Sciatic nerve (tissue), 2 donors: Measurements from ENCODE around the gene EEF2KMT. TPM values are rescaled to one million over a fixed set of nuclear protein-coding genes. Genes with fewer than 3 reads are reported as not detected.
A peak's percentile ranks its signal among the peaks of the same experiment; 100 is the strongest.
"Not testable (repeated sequence)": the region's sequence is repeated elsewhere in the genome, so short reads cannot be mapped to it uniquely, and the experiment has no call there.

Source experiments
- ATAC-seq: fragments of 200-7000 bp; cut with Tn5 transposase; one replicate; pipeline ENCODE4 v1.9.1; 2020; ENCODE audit warnings: mild to moderate bottlenecking, moderate library complexity
- DNase-seq: peaks from one replicate; pipeline ENCODE4 v3.0.0-alpha.2; 2020; ENCODE audit warnings: low spot score
- intact Hi-C: fragments of 100-400 bp; cut with DNase I; formaldehyde crosslinking; loops from one replicate; pipeline ENCODE4 v1.14.2; 2022
- total RNA-seq: library from RNA; stranded (reverse); fragmentation: NEBNext Ultra II Directional; extraction: Animal tissue kit (Norgen Biotek cat#: 25700); gene quantifications from one replicate; pipeline ENCODE4 v1.2.1, GENCODE V29; 2021
- donor health status: DM: no; HTN: no; CAD: no.
- donor health status: DM: no; HTN: no; CAD: no.

Gene EEF2KMT
- total RNA-seq, 1 donor from 2014 or later = 7.8 TPM

DNA sequence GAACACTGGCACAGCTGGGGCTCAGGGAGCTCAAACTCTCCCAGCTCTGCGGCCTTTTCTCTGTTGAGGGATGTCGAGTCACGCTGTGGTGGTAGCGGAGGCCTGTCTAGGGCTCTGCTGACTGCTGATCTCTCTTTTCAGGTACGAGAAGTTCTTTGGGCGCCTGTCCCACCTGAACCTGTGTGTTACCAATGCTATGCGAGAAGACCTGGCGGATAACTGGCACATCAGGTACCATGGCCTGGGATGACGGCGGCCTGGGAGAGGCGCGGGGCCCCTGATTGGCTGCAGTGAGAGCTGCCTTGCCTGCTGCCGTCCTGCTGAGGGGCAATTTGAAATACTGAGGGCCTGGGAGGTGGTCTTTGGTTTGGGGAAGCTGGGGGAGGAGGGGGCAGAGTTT is 20.3 kb downstream of the EEF2KMT start:
- no peak for DNase-seq
- no peak for ATAC-seq
- intact Hi-C loops = no loop called here

- DNase-seq (no peak), ATAC-seq (no peak)
- intact Hi-C loops = no loop called here
These were observed 22.0 kb downstream of the EEF2KMT start for GRCh38 chr16:5075637-5076036.

- DNase-seq, intact Hi-C loops, ATAC-seq: not testable (repeated sequence)
These were observed 23.8 kb downstream of the EEF2KMT start for GRCh38 chr16:5073771-5074170.

DNA sequence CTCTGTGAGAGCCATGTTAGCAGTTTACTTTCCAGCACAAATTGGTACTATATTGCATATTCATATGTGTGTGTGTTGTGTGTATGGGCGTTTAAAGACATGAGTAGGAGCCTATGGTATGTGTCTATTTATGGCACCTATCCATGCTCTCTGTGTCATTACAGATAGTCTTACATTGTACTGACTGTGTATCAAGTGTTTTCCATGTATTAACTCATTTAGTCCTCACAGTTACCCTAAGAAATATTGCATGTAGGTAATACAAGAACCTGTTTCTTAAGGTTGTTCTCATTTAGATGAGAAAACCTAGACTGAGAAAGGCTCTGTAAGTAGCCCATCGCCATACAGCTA is 24.3 kb downstream of the EEF2KMT start:
- intact Hi-C loops = no loop called here
- DNase-seq (no peak), ATAC-seq (no peak)

- intact Hi-C loops = no loop called here
- peak; percentile 43 for ATAC-seq
- no peak for DNase-seq
These were observed 25.0 kb downstream of the EEF2KMT start for GRCh38 chr16:5072334-5073278.

DNA sequence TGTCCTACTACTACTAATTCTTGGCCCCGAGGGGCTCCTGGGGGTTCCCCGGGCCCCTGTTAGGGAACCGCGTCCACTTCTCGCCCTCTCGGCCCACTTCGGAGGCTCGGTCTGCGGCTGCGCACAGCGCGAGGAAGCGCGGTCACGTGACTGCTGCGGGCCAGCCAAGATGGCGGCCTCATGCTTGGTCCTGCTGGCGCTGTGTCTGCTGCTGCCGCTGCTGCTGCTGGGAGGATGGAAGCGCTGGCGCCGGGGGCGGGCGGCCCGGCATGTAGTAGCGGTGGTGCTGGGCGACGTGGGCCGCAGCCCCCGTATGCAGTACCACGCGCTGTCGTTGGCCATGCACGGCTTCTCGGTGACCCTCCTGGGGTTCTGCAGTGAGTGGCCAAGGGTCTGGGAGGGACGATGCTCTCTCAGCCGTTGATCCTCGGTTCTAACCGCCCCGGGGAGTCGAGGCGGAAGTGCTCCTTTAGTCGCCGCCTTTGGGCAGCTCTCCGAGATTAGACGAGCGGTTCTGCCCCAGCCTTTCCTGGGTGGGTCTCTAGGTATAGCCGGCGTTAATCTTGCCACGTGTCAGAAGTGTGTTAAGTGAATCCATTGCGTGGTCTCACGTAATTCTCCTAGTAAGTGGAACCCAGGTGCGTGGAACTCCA is 25.8 kb downstream of the EEF2KMT start, which contains the start of gene ALG1:
Gene ALG1 (plus strand): TSS at position 163 of the 653 bp plus-strand sequence. CDS start 7 bp downstream, at position 170.
- ATAC-seq (peak; percentile 98), DNase-seq (peak; percentile 95)
- intact Hi-C loops = no loop called here

DNA sequence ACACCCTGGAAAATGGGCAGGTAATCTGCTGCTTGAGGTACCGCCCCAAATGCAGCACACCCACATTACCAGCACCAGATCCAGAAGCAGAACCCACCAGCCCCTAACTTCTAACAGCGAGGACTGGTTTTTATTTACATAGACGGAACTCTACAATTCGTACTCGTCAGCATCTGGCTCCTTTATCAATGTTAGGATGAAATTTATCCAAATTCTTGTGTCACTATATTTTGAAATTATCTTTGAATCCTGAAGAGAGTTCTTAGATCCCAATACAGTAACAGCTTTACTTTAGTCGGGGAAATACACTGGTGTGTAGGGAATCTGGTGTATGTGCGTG is 26.3 kb downstream of the EEF2KMT start:
- DNase-seq (peak; percentile 17), ATAC-seq (no peak)
- intact Hi-C loops = no loop called here

- ATAC-seq (no peak), DNase-seq (peak; percentile 51)
- intact Hi-C loops = no loop called here
These were observed 27.0 kb downstream of the EEF2KMT start for GRCh38 chr16:5070431-5071186.

DNA sequence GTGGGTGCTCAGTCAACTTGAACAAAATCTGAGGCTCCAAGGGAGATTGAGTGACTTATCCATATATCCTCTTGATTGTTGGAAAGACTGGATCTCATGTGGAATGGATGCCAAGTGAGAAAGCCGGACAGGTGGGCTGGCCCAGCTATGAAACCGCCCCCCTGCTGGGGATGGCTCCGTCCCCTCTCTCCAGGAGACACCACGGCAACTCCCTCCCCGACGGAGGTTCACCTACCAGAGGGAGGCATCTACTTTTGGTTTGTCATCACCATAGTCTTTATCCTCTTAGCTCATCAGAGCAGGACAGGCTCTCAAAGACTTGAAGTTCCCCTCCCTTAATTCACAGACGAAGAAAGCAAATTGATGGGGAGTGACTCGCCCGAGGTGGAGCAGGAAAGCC is 27.7 kb downstream of the EEF2KMT start:
- intact Hi-C loops = no loop called here
- DNase-seq = peak; percentile 51
- ATAC-seq = no peak

DNA sequence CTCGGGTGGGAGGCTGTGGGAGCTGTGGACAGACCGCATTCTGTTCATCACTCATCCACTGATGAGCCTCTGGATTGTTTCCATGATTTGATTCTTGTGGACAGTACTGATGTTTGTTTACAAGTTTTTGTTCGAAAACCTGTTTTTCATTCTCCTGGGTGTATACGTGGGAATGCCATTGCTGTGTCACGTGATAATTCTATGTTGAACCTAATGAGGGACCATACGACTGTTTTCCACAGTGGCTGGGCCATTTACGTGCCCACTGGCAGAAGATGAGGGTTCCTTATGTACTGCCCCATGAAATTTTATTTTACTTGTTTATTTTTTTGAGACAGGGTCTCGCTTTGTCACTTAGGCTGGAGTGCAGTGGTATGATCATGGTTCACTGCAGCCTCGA is 28.5 kb downstream of the EEF2KMT start:
- intact Hi-C loops = no loop called here
- DNase-seq (peak; percentile 19), ATAC-seq (no peak)

DNA sequence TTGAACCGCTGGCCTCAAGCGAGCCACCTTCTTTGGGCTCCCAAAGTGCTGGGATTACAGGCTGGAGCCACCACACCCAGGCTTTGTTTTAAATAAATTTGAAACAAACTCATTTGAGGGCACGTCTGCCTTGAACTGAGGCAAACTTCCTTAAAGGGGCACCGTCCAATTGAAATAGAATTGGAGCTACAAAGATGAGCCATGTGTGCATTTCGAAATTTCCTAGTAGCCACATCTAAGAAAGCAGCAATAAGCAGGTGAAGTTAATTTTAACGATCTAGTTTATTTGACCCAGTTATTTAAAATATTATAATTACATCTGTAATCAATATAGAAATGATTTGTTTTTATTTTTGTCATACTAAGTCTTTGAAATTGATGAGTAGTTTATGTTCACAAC is 31.1 kb downstream of the EEF2KMT start:
- ATAC-seq (no peak), DNase-seq (no peak)
- intact Hi-C loops = no loop called here

DNA sequence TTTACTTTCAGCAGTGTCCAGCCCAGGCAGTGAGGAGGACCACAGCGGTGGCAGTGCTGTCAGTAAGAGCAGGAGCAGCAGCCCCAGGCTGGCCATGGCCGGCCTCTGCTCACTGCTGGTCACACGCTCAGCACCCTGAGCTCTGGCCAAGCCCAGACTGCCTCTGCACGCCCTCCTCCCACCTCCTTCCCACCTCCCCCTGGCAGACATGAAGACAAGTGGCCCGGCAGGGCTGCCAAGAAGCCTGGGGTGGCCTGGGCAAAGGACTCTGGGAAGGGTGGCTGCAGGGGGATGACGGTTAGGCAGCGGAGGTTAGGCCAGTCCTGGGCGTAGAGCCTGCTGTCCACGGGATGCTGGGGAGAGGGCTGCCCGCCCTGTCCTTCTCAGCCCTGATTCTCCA is 31.8 kb downstream of the EEF2KMT start, which contains the start of gene C16orf89:
Gene C16orf89 (minus strand): TSS at position 144 of the 400 bp plus-strand sequence. CDS start 48 bp downstream, at position 96.
- ATAC-seq = peak; percentile 87
- intact Hi-C loops = no loop called here
- peak; percentile 68 for DNase-seq

DNA sequence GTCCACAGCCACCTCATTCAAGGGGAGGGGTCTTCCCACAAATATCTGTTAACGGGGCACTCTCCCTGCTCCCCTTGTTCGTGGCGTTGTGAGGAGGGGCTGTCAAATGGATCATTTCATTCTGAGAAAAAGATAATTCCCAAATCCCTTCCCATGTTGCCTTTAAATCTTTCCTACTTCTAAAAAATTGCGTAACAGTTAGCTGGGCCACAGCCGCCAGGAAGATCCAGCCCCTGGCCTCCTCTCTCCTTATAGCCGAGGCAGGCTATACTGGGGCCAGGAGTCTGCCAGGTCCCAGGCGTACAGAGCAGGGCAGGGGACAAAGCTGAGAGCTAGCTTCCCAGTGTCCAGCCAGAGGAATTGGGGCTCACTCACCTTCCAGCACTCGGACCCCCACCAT is 32.3 kb downstream of the EEF2KMT start:
- peak; percentile 70 for ATAC-seq
- DNase-seq = peak; percentile 54
- intact Hi-C loops = no loop called here

DNA sequence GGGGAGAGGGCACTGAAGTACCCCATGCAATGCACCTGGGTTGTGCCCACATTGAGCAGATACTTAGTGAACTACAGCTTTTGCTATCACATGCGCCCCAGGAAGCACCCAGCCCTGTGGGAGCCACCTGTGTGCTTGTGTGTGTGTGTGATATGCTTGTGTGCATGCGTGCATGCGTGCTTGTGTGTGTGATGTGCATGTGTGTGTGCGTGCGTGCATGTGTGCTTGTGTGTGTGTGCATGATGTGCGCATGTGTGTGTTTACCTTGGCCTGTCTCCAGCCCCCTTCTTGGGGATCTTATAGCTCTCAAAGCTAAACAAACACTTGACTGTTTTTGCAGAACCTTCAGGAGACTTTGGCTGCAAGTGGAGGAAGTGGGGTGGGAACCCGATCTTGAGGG is 32.7 kb downstream of the EEF2KMT start:
- ATAC-seq (no peak), DNase-seq (peak; percentile 54)
- intact Hi-C loops = no loop called here

GRCh38 chr16:5062790-5063765 is 34.5 kb downstream of the EEF2KMT start:
- intact Hi-C loops = no loop called here
- ATAC-seq = no peak
- DNase-seq = peak; percentile 23

DNA sequence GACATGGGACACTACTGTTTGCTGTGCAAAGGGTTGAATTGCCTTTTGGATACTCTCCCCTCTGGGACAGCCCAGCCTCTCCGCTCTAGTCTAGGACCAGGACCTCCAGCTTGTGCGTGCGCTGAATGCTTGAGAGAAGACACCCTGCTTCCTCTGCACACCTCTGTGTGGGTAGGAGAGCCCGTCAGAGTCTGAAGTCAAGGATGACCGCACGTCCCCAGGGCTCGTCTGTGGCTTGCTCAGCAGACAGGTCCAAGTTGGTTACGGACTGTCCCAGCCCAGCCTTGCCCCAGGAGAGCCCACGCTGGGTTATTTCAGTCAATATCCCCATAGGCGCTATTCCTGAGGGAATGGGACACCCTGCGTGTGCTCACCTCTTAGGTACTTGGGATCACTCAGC is 35.5 kb downstream of the EEF2KMT start:
- intact Hi-C loops = no loop called here
- ATAC-seq = no peak
- no peak for DNase-seq

DNA sequence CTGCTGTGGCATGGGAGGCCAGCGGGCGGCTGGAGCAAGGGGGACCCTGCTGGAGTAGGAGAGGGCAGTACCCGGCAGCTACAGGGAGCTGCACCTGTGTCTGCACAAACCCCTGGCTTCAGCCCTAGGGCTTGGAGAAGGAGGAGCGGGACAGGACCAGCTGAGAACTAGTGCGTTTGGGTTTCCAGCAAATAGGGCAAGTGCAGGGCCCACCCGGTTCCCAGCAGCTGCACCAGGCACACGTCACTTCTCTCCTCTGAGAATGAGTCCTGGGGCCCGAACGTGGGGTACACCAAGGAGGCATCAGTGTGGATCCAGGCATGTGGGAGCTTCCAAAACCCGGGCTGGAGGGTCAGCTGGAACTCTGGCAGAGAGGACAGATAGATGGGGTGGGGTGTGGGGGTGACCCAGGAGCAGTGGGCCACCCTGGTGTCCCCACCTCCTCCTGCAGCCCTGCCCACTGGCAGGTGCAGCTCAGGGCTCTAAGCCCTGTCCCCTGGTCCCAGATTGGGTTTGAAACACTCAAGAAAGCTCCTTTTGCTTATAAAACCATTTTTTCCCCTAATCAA is 37.4 kb downstream of the EEF2KMT start:
- DNase-seq (no peak), ATAC-seq (no peak)
- intact Hi-C loops = no loop called here

GRCh38 chr16:5059386-5060072 is 38.1 kb downstream of the EEF2KMT start:
- ATAC-seq (no peak), DNase-seq (no peak)
- intact Hi-C loops = no loop called here
